Endodermal cell (in vitro differentiated cells): ENCODE results near the gene ADSS1. TPM values are rescaled to one million over a fixed set of nuclear protein-coding genes. Genes with fewer than 3 reads are reported as not detected.

Experiments
- DNase-seq: peaks from one replicate; pipeline ENCODE4 v3.0.0-alpha.2; 2017
- H3K27ac ChIP-seq: 2 replicates; pipeline ENCODE4 v1.5.1; 2013; ENCODE audit warnings: mild to moderate bottlenecking, low read depth, low read length, moderate library complexity
- H3K27me3 ChIP-seq: 2 replicates; pipeline ENCODE4 v1.6.1; 2013; ENCODE audit warnings: mild to moderate bottlenecking, low read length, moderate library complexity; ENCODE audit not compliant: insufficient read depth, control insufficient read depth, poor library complexity, severe bottlenecking
- H3K36me3 ChIP-seq: 2 replicates; pipeline ENCODE4 v1.7.0; 2013; ENCODE audit warnings: mild to moderate bottlenecking, low read length, moderate library complexity; ENCODE audit not compliant: control insufficient read depth, insufficient read depth
- H3K4me1 ChIP-seq: one replicate; pipeline ENCODE4 v1.7.0; 2013; ENCODE audit warnings: low read length; ENCODE audit not compliant: control insufficient read depth, insufficient read depth
- H3K4me3 ChIP-seq: 2 replicates; pipeline ENCODE4 v1.5.1; 2013; ENCODE audit warnings: mild to moderate bottlenecking, low read length, moderate library complexity
- H3K9ac ChIP-seq: 2 replicates; pipeline ENCODE4 v1.6.1; 2013; ENCODE audit warnings: mild to moderate bottlenecking, low read length, moderate library complexity; ENCODE audit not compliant: poor library complexity, severe bottlenecking; ENCODE audit errors: extremely low read depth
- H3K9me3 ChIP-seq: 2 replicates; pipeline ENCODE4 v1.6.1; 2013; ENCODE audit warnings: mild to moderate bottlenecking, low read length, moderate library complexity; ENCODE audit not compliant: control insufficient read depth
- H3K27ac Mint-ChIP-seq: 2 replicates; pipeline ENCODE4 v1.8.0; 2020; ENCODE audit warnings: mixed read lengths
- H3K27me3 Mint-ChIP-seq: 2 replicates; pipeline ENCODE4 v1.8.0; 2021; ENCODE audit warnings: mild to moderate bottlenecking, mixed read lengths; ENCODE audit not compliant: insufficient read depth
- H3K36me3 Mint-ChIP-seq: 2 replicates; pipeline ENCODE4 v1.8.0; 2020; ENCODE audit warnings: low read depth, mixed read lengths
- H3K4me1 Mint-ChIP-seq: 2 replicates; pipeline ENCODE4 v1.8.0; 2020; ENCODE audit warnings: mixed read lengths
- H3K4me3 Mint-ChIP-seq: 2 replicates; pipeline ENCODE4 v1.8.0; 2020; ENCODE audit warnings: mild to moderate bottlenecking, moderate library complexity, mixed read lengths
- H3K9me3 Mint-ChIP-seq: 2 replicates; pipeline ENCODE4 v1.8.0; 2020; ENCODE audit warnings: mild to moderate bottlenecking, mixed read lengths
- CTCF ChIP-seq: fragments of 200-600 bp; sonication (generic); conservative IDR thresholded peaks from 2 replicates; pipeline ENCODE4 v1.5.0; 2021; ENCODE audit warnings: antibody characterized with exemption, mild to moderate bottlenecking
- WGBS, 2 experiments: methylation state at CpG; one replicate each; pipeline versions ENCODE4 v1.1.5 to v1.1.7; 2013; ENCODE audit warnings: missing lambda C conversion rate in 2 of 2, mixed read lengths in 1 of 2; ENCODE audit not compliant: insufficient coverage in 1 of 2, insufficient read length in 1 of 2; 5-methylcytosine and 5-hydroxymethylcytosine counted together
- total RNA-seq, 2 donors: library from RNA; stranded (reverse); fragmentation: NEBNext Ultra II Directional in 1 of 2; extraction: Animal tissue kit (Norgen Biotek cat#: 25700) in 1 of 2; gene quantifications; 2 replicates in 1 of 2; 3 replicates in 1 of 2; pipeline ENCODE4 v1.2.1, GENCODE V29; 2021

ADSS1 gene
- total RNA-seq, 2 donors from 2014 or later, result 15.8 to 31.0 TPM

- Histone ChIP-seq H3K9ac (peak overlapping the region; percentile 93), H3K4me3 (peak overlapping the region; percentile 89), H3K27me3 (no peaks in the 10 kb centered on the region), H3K4me1 (no peaks in the 10 kb centered on the region), H3K9me3 (peaks cover 7% of the 10 kb centered on the region), H3K36me3 (peaks cover 32% of the 10 kb centered on the region), H3K27ac (peak overlapping the region; percentile 87)
- Mint-ChIP-seq H3K27ac (peak overlapping the region; percentile 87), H3K27me3 (peaks cover 3% of the 10 kb centered on the region), H3K9me3 (peaks cover 22% of the 10 kb centered on the region), H3K4me1 (peaks cover 8% of the 10 kb centered on the region), H3K4me3 (peak overlapping the region; percentile 80), H3K36me3 (peaks cover 27% of the 10 kb centered on the region)
- 2 to 5% methylated on average over 16 to 30 of the region's 30 CpGs for WGBS, 2 experiments
- no peak for TF ChIP-seq CTCF
- DNase-seq, result no peak
Observed at GRCh38 chr14:104753528-104754212, 29.6 kb downstream of the ADSS1 start.

- H3K27me3 ChIP-seq, result no peaks in the 10 kb centered on the region
- TF ChIP-seq CTCF, result no peak
- peak overlapping the region; percentile 93 for H3K9ac ChIP-seq
- H3K36me3 ChIP-seq, result peaks cover 39% of the 10 kb centered on the region
- no peak for DNase-seq
- peaks cover 7% of the 10 kb centered on the region for H3K9me3 ChIP-seq
- H3K27ac Mint-ChIP-seq, result peak overlapping the region; percentile 87
- 84 to 90% methylated on average over 13 of the region's 13 CpGs for WGBS, 2 experiments
- H3K4me1 Mint-ChIP-seq, result peaks cover 8% of the 10 kb centered on the region
- H3K27ac ChIP-seq, result no peak overlapping the region
- H3K4me3 Mint-ChIP-seq, result peak overlapping the region; percentile 80
- H3K27me3 Mint-ChIP-seq, result peaks cover 3% of the 10 kb centered on the region
- peaks cover 31% of the 10 kb centered on the region for H3K36me3 Mint-ChIP-seq
- peaks cover 22% of the 10 kb centered on the region for H3K9me3 Mint-ChIP-seq
- peak overlapping the region; percentile 89 for H3K4me3 ChIP-seq
- no peaks in the 10 kb centered on the region for H3K4me1 ChIP-seq
Observed at GRCh38 chr14:104754213-104754851, 30.3 kb downstream of the ADSS1 start.

- Histone ChIP-seq H3K9ac (no peak overlapping the region), H3K27ac (no peak overlapping the region), H3K4me3 (no peak overlapping the region), H3K9me3 (no peaks in the 10 kb centered on the region), H3K27me3 (no peaks in the 10 kb centered on the region), H3K36me3 (peaks cover 45% of the 10 kb centered on the region), H3K4me1 (no peaks in the 10 kb centered on the region)
- Mint-ChIP-seq H3K27me3 (no peaks in the 10 kb centered on the region), H3K9me3 (peaks cover 9% of the 10 kb centered on the region), H3K27ac (no peak overlapping the region), H3K36me3 (peaks cover 35% of the 10 kb centered on the region), H3K4me3 (no peak overlapping the region), H3K4me1 (peaks cover 8% of the 10 kb centered on the region)
- TF ChIP-seq CTCF, result no peak
- no peak for DNase-seq
- WGBS, 2 experiments, result 95 to 97% methylated on average over 11 of the region's 11 CpGs
Observed at GRCh38 chr14:104755621-104756020, 31.6 kb downstream of the ADSS1 start.
